Breast epithelium (tissue), 4 donors: ENCODE measurements around the gene PLPPR4. TPM values are rescaled to one million over a fixed set of nuclear protein-coding genes. Genes with fewer than 3 reads are reported as not detected.

Source experiments
- DNase-seq, 2 donors: peaks; one replicate each; pipeline ENCODE4 v3.0.0-alpha.2; 2019; ENCODE audit warnings: low spot score in 2 of 2
- H3K27ac ChIP-seq, 2 donors: fragments of 200-600 bp; sonication (generic) in 1 of 2; one replicate each; pipeline ENCODE4 v1.5.1; 2016 to 2019; ENCODE audit warnings: mild to moderate bottlenecking in 1 of 2
- H3K27me3 ChIP-seq, 2 donors: fragments of 200-600 bp; sonication (generic) in 1 of 2; one replicate each; pipeline versions ENCODE4 v1.5.1 to v1.6.0; 2017 to 2019; ENCODE audit warnings: control low read depth in 1 of 2, mild to moderate bottlenecking in 1 of 2
- H3K36me3 ChIP-seq: fragments of 200-600 bp; one replicate; pipeline ENCODE4 v1.5.1; 2019
- H3K4me1 ChIP-seq, 2 donors: fragments of 200-600 bp; sonication (generic); one replicate each; pipeline ENCODE4 v1.5.1; 2016 to 2019; ENCODE audit warnings: control low read depth in 1 of 2
- H3K4me3 ChIP-seq, 3 donors: fragments of 200-600 bp; sonication (generic); 1 replicate in 2 of 3; 2 replicates in 1 of 3; pipeline ENCODE4 v1.5.1; 2016 to 2019; ENCODE audit warnings: mild to moderate bottlenecking in 3 of 3, moderate library complexity in 2 of 3
- H3K9me3 ChIP-seq, 2 donors: fragments of 200-600 bp; sonication (generic) in 1 of 2; one replicate each; pipeline ENCODE4 v1.5.1; 2016 to 2019; ENCODE audit warnings: control low read depth in 1 of 2
- CTCF ChIP-seq, 3 donors: fragments of 450-650 bp; IDR thresholded peaks; one replicate each; pipeline ENCODE4 v1.5.1; 2016 to 2017; ENCODE audit warnings: antibody characterized with exemption in 3 of 3, mild to moderate bottlenecking in 3 of 3, moderate library complexity in 3 of 3
- POLR2A ChIP-seq: fragments of 450-650 bp; IDR thresholded peaks from one replicate; pipeline ENCODE4 v1.6.1; 2016; ENCODE audit warnings: antibody characterized with exemption, mild to moderate bottlenecking, moderate library complexity
- POLR2AphosphoS5 ChIP-seq, 3 donors: sonication (generic); formaldehyde crosslinking; IDR thresholded peaks; one replicate each; pipeline ENCODE4 v1.6.1; 2017; ENCODE audit warnings: antibody characterized with exemption in 3 of 3
- intact Hi-C: fragments of 100-400 bp; cut with DNase I; formaldehyde crosslinking; loops from one replicate; pipeline ENCODE4 v1.15.1; 2023; ENCODE audit warnings: low total_unique reads
- total RNA-seq, 3 donors: library from RNA; depleted of rRNA; stranded (reverse); fragments of >200 nt; gene quantifications; one replicate each; pipeline ENCODE4 v1.1.0, GENCODE V29; 2016

The PLPPR4 gene
- total RNA-seq, 3 donors from 2014 or later: 0.80 to 2.3 (median 1.3) TPM

GRCh38 chr1:99266726-99267125 is 2.4 kb downstream of the PLPPR4 start:
- intact Hi-C loops: no loop called here
- no peak for DNase-seq
- H3K4me3 ChIP-seq: no peak overlapping the region
- H3K27ac ChIP-seq: no peak overlapping the region
- no peaks in the 10 kb centered on the region for H3K4me1 ChIP-seq
- H3K9me3 ChIP-seq: no peaks in the 10 kb centered on the region
- H3K36me3 ChIP-seq: no peaks in the 10 kb centered on the region
- no peak for TF ChIP-seq POLR2AphosphoS5 (IDR thresholded peaks at IDR 0.05)
- no peak for TF ChIP-seq POLR2A
- no peak for TF ChIP-seq CTCF (IDR thresholded peaks at IDR 0.05)
- H3K27me3 ChIP-seq: no peaks in the 10 kb centered on the region

- H3K4me1 ChIP-seq: no peaks in the 10 kb centered on the region
- no peak overlapping the region for H3K4me3 ChIP-seq
- no peaks in the 10 kb centered on the region for H3K27me3 ChIP-seq
- no peaks in the 10 kb centered on the region for H3K9me3 ChIP-seq
- no peaks in the 10 kb centered on the region for H3K36me3 ChIP-seq
- no peak for DNase-seq
- H3K27ac ChIP-seq: no peak overlapping the region
- no peak for TF ChIP-seq CTCF (IDR thresholded peaks at IDR 0.05)
- intact Hi-C loops: no loop called here
Observed at GRCh38 chr1:99268021-99268420, 3.7 kb downstream of the PLPPR4 start.

- no peaks in the 10 kb centered on the region for H3K4me1 ChIP-seq
- H3K4me3 ChIP-seq: no peak overlapping the region
- no peaks in the 10 kb centered on the region for H3K9me3 ChIP-seq
- intact Hi-C loops: no loop called here
- H3K27me3 ChIP-seq: no peaks in the 10 kb centered on the region
- no peak for DNase-seq
- no peaks in the 10 kb centered on the region for H3K36me3 ChIP-seq
- no peak overlapping the region for H3K27ac ChIP-seq
- TF ChIP-seq POLR2AphosphoS5 (IDR thresholded peaks at IDR 0.05): no peak
- TF ChIP-seq CTCF (IDR thresholded peaks at IDR 0.05): no peak
- TF ChIP-seq POLR2A: no peak
Observed at GRCh38 chr1:99269321-99269720, 5.0 kb downstream of the PLPPR4 start.

GRCh38 chr1:99270646-99271045 is 6.4 kb downstream of the PLPPR4 start:
- Histone ChIP-seq H3K4me3 (no peak overlapping the region), H3K9me3 (no peaks in the 10 kb centered on the region), H3K27ac (no peak overlapping the region), H3K36me3 (no peaks in the 10 kb centered on the region), H3K27me3 (no peaks in the 10 kb centered on the region), H3K4me1 (no peaks in the 10 kb centered on the region)
- TF ChIP-seq POLR2A (no peak), POLR2AphosphoS5 (IDR thresholded peaks at IDR 0.05) (no peak), CTCF (IDR thresholded peaks at IDR 0.05) (no peak)
- intact Hi-C loops: no loop called here
- DNase-seq: no peak

- H3K4me1 ChIP-seq: no peaks in the 10 kb centered on the region
- H3K4me3 ChIP-seq: no peak overlapping the region
- H3K9me3 ChIP-seq: no peaks in the 10 kb centered on the region
- intact Hi-C loops: no loop called here
- no peaks in the 10 kb centered on the region for H3K36me3 ChIP-seq
- H3K27ac ChIP-seq: no peak overlapping the region
- H3K27me3 ChIP-seq: no peaks in the 10 kb centered on the region
- TF ChIP-seq CTCF (IDR thresholded peaks at IDR 0.05): no peak
- TF ChIP-seq POLR2AphosphoS5 (IDR thresholded peaks at IDR 0.05): no peak
- no peak for TF ChIP-seq POLR2A
- no peak for DNase-seq
Observed at GRCh38 chr1:99271249-99271648, 7.0 kb downstream of the PLPPR4 start.
